Panc1 (cell line): ENCODE measurements around the gene PRKCZ. TPM values are rescaled to one million over a fixed set of nuclear protein-coding genes. Genes with fewer than 3 reads are reported as not detected.

ENCODE experiments used
- ATAC-seq: fragments of 200-7000 bp; cut with Tn5 transposase; 2 replicates; pipeline ENCODE4 v1.9.1; 2020; ENCODE audit warnings: mild to moderate bottlenecking, moderate library complexity
- BruUV-seq: library from RNA; stranded (reverse); fragments of 400-500 nt; replicated peaks from 2 replicates; lab custom pipeline; 2021; lab: Mats Ljungman, UMichigan
- CTCF ChIA-PET: fragments of 300-600 bp; sonication (Branson Sonifier 250); formaldehyde crosslinking; loops from one replicate; lab custom pipeline; 2022; ENCODE audit warnings: antibody characterized with exemption; lab: Charles Lee
- POLR2A ChIA-PET: fragments of 300-600 bp; sonication (Branson Sonifier 250); formaldehyde crosslinking; loops from one replicate; lab custom pipeline; 2022; ENCODE audit warnings: antibody characterized with exemption; lab: Charles Lee
- DNase-seq: peaks from one replicate; pipeline ENCODE4 v3.0.0-alpha.2; 2010; ENCODE audit warnings: low read depth, low spot score
- H3K27ac ChIP-seq: 2 replicates; pipeline ENCODE4 v1.5.1; 2011; ENCODE audit warnings: mild to moderate bottlenecking, low read length, inconsistent platforms
- H3K27me3 ChIP-seq: fragments of 200-500 bp; sonication (Bioruptor generic); 2 replicates; pipeline ENCODE4 v1.6.0; 2014; ENCODE audit warnings: low read length, inconsistent platforms; ENCODE audit not compliant: control insufficient read depth, insufficient read depth
- H3K36me3 ChIP-seq: fragments of 200-500 bp; sonication (Bioruptor generic); 2 replicates; pipeline ENCODE4 v1.5.1; 2014; ENCODE audit warnings: inconsistent platforms, mild to moderate bottlenecking, low read length, moderate library complexity; ENCODE audit not compliant: control insufficient read depth, insufficient read depth
- H3K4me1 ChIP-seq: 2 replicates; pipeline ENCODE4 v1.5.1; 2011; ENCODE audit warnings: inconsistent platforms, mild to moderate bottlenecking, low read length, moderate library complexity; ENCODE audit not compliant: control insufficient read depth, insufficient read depth
- H3K4me3 ChIP-seq, 2 experiments: 2 replicates each; pipeline ENCODE4 v1.5.1; 2011 to 2012; ENCODE audit warnings: low read depth in 2 of 2, low read length in 2 of 2, mild to moderate bottlenecking in 2 of 2, inconsistent platforms in 1 of 2, moderate library complexity in 1 of 2
- H3K9me3 ChIP-seq: fragments of 200-500 bp; sonication (Bioruptor generic); 2 replicates; pipeline ENCODE4 v1.5.1; 2014; ENCODE audit warnings: low read depth, mild to moderate bottlenecking, inconsistent platforms, low read length, moderate library complexity; ENCODE audit not compliant: control insufficient read depth, insufficient read depth
- POLR2AphosphoS5 ChIP-seq: IDR thresholded peaks from 2 replicates; pipeline ENCODE4 v1.6.1; 2012; ENCODE audit warnings: mild to moderate bottlenecking, low read depth, low read length, moderate library complexity
- SIN3A ChIP-seq: IDR thresholded peaks from 2 replicates; pipeline ENCODE4 v1.6.1; 2012; ENCODE audit warnings: low read depth, mild to moderate bottlenecking, low read length, moderate library complexity, borderline replicate concordance; ENCODE audit not compliant: insufficient read depth
- TCF7L2 ChIP-seq: IDR thresholded peaks from 2 replicates; pipeline ENCODE4 v1.6.1; 2011; ENCODE audit warnings: mild to moderate bottlenecking, low read depth, low read length, inconsistent platforms
- in situ Hi-C: cut with HindIII; loops from 2 replicates; pipeline ENCODE4 v1.10.0; 2016; ENCODE audit warnings: low sequenced_read_pairs, low pct_unique_long_range_greater_than_20kb
- intact Hi-C: fragments of 100-400 bp; cut with micrococcal nuclease; formaldehyde crosslinking; loops from one replicate; pipeline ENCODE4 v1.10.0; 2022; ENCODE audit not compliant: unreplicated experiment
- total RNA-seq: library from RNA; stranded (reverse); gene quantifications from one replicate; pipeline ENCODE4 v1.2.1, GENCODE V29; 2021; ENCODE audit not compliant: unreplicated experiment
- TF ChIP-seq, protein P1 (sequence below), 2 experiments: IDR thresholded peaks; 2 replicates each; pipeline ENCODE4 v1.6.1; 2011 to 2012; ENCODE audit warnings: low read depth in 2 of 2, control low read depth in 1 of 2, low read length in 1 of 2, mild to moderate bottlenecking in 1 of 2, moderate library complexity in 1 of 2; ENCODE audit not compliant: insufficient read depth in 1 of 2
- TF ChIP-seq, protein P2 (sequence below): fragments of 450-650 bp; IDR thresholded peaks from 2 replicates; pipeline ENCODE4 v1.5.1; 2017; ENCODE audit warnings: mild to moderate bottlenecking

PRKCZ gene
- total RNA-seq, 1 experiment from 2014 or later: 26.7 TPM

DNA sequence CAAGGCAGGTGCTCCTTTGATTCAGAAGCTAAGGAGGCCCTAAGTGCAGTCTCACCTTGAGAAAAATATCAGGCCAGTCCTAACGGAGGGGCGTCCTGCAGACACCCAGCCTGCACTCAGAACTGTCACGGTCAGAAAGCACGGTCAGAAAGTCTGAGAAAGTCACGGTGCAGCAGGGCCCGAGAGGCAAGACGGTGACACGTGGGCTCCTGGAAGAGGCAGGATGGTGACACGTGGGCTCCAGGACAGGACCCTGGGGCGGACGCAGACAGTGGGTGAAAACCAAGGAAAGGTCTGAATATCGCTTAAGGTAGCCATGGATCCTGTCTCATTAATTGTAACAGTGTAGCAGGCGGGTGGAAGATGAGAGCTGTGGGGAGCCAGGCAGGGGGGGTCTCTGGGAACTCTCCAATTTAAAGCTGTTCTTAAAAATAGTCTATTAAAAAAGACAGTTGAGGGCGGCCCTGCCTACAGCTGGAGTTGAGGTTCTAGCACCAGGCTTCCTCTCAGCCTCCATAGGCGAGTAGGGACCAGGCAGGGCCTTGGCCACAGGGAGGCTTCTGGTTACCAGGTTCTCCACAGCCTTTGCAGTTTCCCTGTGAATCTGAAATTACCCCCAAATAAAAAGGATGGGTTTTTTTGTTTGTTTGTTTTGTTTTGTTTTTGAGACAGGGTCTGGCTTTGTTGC lies 79.2 kb downstream of the PRKCZ start:
- H3K4me1 ChIP-seq: peaks cover 11% of the 10 kb centered on the region
- no peaks in the 10 kb centered on the region for H3K9me3 ChIP-seq
- no peak for TF ChIP-seq SIN3A
- no peak for TF ChIP-seq TCF7L2
- TF ChIP-seq POLR2AphosphoS5: no peak
- TF ChIP-seq, protein P1, sequence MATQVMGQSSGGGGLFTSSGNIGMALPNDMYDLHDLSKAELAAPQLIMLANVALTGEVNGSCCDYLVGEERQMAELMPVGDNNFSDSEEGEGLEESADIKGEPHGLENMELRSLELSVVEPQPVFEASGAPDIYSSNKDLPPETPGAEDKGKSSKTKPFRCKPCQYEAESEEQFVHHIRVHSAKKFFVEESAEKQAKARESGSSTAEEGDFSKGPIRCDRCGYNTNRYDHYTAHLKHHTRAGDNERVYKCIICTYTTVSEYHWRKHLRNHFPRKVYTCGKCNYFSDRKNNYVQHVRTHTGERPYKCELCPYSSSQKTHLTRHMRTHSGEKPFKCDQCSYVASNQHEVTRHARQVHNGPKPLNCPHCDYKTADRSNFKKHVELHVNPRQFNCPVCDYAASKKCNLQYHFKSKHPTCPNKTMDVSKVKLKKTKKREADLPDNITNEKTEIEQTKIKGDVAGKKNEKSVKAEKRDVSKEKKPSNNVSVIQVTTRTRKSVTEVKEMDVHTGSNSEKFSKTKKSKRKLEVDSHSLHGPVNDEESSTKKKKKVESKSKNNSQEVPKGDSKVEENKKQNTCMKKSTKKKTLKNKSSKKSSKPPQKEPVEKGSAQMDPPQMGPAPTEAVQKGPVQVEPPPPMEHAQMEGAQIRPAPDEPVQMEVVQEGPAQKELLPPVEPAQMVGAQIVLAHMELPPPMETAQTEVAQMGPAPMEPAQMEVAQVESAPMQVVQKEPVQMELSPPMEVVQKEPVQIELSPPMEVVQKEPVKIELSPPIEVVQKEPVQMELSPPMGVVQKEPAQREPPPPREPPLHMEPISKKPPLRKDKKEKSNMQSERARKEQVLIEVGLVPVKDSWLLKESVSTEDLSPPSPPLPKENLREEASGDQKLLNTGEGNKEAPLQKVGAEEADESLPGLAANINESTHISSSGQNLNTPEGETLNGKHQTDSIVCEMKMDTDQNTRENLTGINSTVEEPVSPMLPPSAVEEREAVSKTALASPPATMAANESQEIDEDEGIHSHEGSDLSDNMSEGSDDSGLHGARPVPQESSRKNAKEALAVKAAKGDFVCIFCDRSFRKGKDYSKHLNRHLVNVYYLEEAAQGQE (IDR thresholded peaks at IDR 0.05; ENCODE audit: insufficient read depth in 1 of 2, low read depth in 2 of 2, low read length in 1 of 2): no peak
- TF ChIP-seq, protein P2, sequence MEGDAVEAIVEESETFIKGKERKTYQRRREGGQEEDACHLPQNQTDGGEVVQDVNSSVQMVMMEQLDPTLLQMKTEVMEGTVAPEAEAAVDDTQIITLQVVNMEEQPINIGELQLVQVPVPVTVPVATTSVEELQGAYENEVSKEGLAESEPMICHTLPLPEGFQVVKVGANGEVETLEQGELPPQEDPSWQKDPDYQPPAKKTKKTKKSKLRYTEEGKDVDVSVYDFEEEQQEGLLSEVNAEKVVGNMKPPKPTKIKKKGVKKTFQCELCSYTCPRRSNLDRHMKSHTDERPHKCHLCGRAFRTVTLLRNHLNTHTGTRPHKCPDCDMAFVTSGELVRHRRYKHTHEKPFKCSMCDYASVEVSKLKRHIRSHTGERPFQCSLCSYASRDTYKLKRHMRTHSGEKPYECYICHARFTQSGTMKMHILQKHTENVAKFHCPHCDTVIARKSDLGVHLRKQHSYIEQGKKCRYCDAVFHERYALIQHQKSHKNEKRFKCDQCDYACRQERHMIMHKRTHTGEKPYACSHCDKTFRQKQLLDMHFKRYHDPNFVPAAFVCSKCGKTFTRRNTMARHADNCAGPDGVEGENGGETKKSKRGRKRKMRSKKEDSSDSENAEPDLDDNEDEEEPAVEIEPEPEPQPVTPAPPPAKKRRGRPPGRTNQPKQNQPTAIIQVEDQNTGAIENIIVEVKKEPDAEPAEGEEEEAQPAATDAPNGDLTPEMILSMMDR: no peak
- BruUV-seq: no TSS peak
- no peaks in the 10 kb centered on the region for H3K27me3 ChIP-seq
- H3K36me3 ChIP-seq: no peaks in the 10 kb centered on the region
- in situ Hi-C loops: no loop called here
- ATAC-seq (no peak), DNase-seq (no peak)
- no peak overlapping the region for H3K27ac ChIP-seq
- POLR2A ChIA-PET: no interaction called here
- H3K4me3 ChIP-seq: no peak overlapping the region
- intact Hi-C loops: no loop called here
- CTCF ChIA-PET: no interaction called here

DNA sequence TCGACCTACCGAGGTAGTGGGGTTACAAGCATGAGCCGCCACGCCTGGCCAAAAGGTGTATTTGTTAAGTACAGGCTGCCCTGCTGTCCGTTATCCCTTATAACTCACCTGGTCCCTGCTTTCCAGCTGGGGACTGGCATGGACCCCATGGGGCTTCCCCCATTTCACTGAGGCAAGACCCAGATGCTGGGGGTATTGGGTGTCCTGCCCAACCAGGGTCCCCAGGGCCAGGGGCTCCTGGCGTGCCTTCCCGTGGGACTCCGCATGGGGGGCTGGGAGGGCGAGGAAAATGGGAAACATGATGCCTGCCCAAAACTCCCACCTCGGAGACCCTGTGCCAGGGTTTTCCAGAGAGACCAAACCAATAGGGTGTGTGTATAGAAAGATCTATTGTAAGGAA lies 79.9 kb downstream of the PRKCZ start:
- BruUV-seq: no TSS peak
- no peaks in the 10 kb centered on the region for H3K9me3 ChIP-seq
- no peaks in the 10 kb centered on the region for H3K36me3 ChIP-seq
- no peak overlapping the region for H3K27ac ChIP-seq
- DNase-seq (no peak), ATAC-seq (no peak)
- POLR2A ChIA-PET: no interaction called here
- intact Hi-C loops (no loop called here), in situ Hi-C loops (no loop called here)
- H3K4me3 ChIP-seq: no peak overlapping the region
- H3K27me3 ChIP-seq: no peaks in the 10 kb centered on the region
- CTCF ChIA-PET: no interaction called here
- TF ChIP-seq, protein P1 (IDR thresholded peaks at IDR 0.05; ENCODE audit: insufficient read depth in 1 of 2, low read depth in 2 of 2, low read length in 1 of 2): no peak
- TF ChIP-seq, protein P2: no peak
- TF ChIP-seq POLR2AphosphoS5 (no peak), TCF7L2 (no peak), SIN3A (no peak)
- H3K4me1 ChIP-seq: peaks cover 11% of the 10 kb centered on the region
